Parathyroid adenoma (tissue), 2 donors: ENCODE results near the gene KLF13.

Experiments used
- H2AFZ ChIP-seq: fragments of 300-600 bp; sonication (generic); one replicate; pipeline ENCODE4 v1.7.0; 2017; ENCODE audit warnings: antibody characterized with exemption, mild to moderate bottlenecking
- H3K27ac ChIP-seq: fragments of 300-600 bp; sonication (generic); one replicate; pipeline ENCODE4 v1.7.0; 2017
- H3K27me3 ChIP-seq: fragments of 300-600 bp; sonication (generic); one replicate; pipeline ENCODE4 v1.7.0; 2017; ENCODE audit warnings: low read length; ENCODE audit not compliant: control insufficient read depth, insufficient read depth
- H3K36me3 ChIP-seq: fragments of 300-600 bp; sonication (generic); one replicate; pipeline ENCODE4 v1.7.0; 2017; ENCODE audit warnings: low read length; ENCODE audit not compliant: control insufficient read depth, insufficient read depth
- H3K4me1 ChIP-seq: fragments of 300-600 bp; sonication (generic); one replicate; pipeline ENCODE4 v1.7.0; 2017; ENCODE audit warnings: control low read depth
- H3K4me2 ChIP-seq: fragments of 300-600 bp; sonication (generic); one replicate; pipeline ENCODE4 v1.7.0; 2017; ENCODE audit warnings: low read length
- H3K4me3 ChIP-seq: fragments of 300-600 bp; sonication (generic); one replicate; pipeline ENCODE4 v1.7.0; 2017; ENCODE audit warnings: low read depth, low read length
- H3K79me2 ChIP-seq: fragments of 300-600 bp; sonication (generic); one replicate; pipeline ENCODE4 v1.7.0; 2017; ENCODE audit warnings: control low read depth
- H3K9ac ChIP-seq: fragments of 300-600 bp; sonication (generic); one replicate; pipeline ENCODE4 v1.7.0; 2017; ENCODE audit warnings: mild to moderate bottlenecking
- H3K9me3 ChIP-seq: fragments of 300-600 bp; sonication (generic); one replicate; pipeline ENCODE4 v1.7.0; 2017; ENCODE audit warnings: low read length; ENCODE audit not compliant: control insufficient read depth
- TF ChIP-seq, protein P1 (sequence below): fragments of 300-600 bp; sonication (generic); IDR thresholded peaks from one replicate; pipeline ENCODE4 v1.7.0; 2017; ENCODE audit warnings: antibody characterized with exemption, mild to moderate bottlenecking
- donor health status: primary hyperparathyroidism.

The KLF13 gene

DNA sequence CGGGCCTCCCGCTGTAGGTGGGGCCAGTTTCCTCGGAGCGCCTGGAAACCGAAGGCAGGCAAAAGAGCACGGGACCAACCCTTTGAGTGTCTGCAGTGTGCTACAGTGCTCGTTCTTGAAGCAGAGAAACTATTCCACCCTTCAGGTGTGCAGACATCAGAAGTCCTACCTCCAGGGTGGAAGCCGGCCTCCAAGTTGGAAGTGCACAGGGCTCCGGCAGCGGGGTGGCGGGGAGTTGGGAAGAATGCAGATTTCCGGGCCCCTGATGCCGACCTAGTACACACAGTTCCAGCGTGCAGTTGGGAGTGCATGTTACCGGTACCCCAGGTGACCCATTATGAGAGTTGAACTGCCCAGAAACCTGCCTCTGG is 3.0 kb downstream of the KLF13 start:
- H3K4me3 ChIP-seq = no peak overlapping the region

DNA sequence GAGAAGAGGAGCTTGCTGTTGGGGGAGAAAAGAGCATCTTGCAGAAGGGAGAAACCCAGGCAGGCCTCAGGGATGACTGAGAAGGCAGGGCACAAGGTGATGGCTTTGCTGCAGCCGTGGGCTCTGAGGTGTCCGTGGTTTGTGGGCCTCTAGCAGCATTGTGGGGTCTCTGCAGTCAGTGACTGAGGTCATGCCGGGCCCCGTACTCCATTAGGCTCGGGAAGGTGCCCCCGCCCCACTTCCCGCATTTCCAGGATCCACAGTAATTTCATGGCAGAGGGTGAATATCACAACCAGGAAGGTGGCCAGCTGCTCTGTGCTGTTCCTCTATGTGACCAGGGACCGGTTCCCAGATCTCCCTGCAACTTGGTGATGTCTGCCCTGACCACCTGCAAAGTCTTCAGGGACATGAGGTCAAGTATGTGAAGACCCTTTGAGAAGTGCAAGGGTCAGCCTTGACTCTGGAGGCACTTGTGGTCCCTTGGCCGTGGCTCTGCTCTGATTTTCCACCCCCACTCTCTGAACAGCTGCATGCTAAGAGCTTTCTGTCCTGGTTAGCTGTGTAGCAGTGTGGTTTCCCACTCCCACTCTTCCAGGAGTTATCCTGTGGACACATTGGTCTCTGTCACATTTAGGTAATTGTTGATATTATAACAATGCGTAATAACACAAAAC is 3.6 kb downstream of the KLF13 start:
- Histone ChIP-seq H3K36me3 (no peaks in the 10 kb centered on the region), H3K27me3 (no peaks in the 10 kb centered on the region), H3K4me3 (no peak overlapping the region), H3K27ac (no peak overlapping the region), H3K4me2 (no peak overlapping the region), H3K79me2 (peaks cover 26% of the 10 kb centered on the region), H3K4me1 (peaks cover 22% of the 10 kb centered on the region), H3K9ac (no peak overlapping the region), H2AFZ (no peak overlapping the region), H3K9me3 (no peaks in the 10 kb centered on the region)
- TF ChIP-seq, protein P1, sequence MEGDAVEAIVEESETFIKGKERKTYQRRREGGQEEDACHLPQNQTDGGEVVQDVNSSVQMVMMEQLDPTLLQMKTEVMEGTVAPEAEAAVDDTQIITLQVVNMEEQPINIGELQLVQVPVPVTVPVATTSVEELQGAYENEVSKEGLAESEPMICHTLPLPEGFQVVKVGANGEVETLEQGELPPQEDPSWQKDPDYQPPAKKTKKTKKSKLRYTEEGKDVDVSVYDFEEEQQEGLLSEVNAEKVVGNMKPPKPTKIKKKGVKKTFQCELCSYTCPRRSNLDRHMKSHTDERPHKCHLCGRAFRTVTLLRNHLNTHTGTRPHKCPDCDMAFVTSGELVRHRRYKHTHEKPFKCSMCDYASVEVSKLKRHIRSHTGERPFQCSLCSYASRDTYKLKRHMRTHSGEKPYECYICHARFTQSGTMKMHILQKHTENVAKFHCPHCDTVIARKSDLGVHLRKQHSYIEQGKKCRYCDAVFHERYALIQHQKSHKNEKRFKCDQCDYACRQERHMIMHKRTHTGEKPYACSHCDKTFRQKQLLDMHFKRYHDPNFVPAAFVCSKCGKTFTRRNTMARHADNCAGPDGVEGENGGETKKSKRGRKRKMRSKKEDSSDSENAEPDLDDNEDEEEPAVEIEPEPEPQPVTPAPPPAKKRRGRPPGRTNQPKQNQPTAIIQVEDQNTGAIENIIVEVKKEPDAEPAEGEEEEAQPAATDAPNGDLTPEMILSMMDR = no peak

More for the DNA sequence above, 3.0 kb downstream of the KLF13 start:
- Histone ChIP-seq H3K9me3 (no peaks in the 10 kb centered on the region), H3K79me2 (peaks cover 26% of the 10 kb centered on the region), H3K27ac (peak overlapping the region; percentile 93), H3K4me2 (no peak overlapping the region), H3K36me3 (no peaks in the 10 kb centered on the region), H2AFZ (no peak overlapping the region), H3K4me1 (peaks cover 16% of the 10 kb centered on the region), H3K27me3 (no peaks in the 10 kb centered on the region), H3K9ac (no peak overlapping the region)
- TF ChIP-seq, protein P1 = no peak

DNA sequence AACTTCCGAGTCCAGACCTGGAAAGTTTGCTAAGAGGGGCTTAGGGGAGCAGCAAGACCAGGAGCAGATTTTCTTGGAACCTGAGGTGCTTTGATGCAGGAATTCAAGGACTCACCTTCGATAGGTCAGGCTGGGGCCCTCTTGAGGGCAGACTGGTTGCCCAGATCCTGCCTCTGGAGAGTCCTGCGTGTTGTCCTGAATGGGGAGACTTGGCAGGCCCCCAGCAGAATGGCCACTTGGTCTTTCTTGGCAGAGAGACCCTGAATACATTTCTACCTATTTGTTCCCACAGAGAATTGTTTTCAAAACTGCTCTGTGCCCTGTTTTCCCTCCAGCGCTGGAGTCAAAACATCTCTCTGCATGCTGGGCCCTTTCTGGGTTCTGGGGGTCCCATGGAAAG is 4.2 kb downstream of the KLF13 start:
- H3K9ac ChIP-seq = no peak overlapping the region

DNA sequence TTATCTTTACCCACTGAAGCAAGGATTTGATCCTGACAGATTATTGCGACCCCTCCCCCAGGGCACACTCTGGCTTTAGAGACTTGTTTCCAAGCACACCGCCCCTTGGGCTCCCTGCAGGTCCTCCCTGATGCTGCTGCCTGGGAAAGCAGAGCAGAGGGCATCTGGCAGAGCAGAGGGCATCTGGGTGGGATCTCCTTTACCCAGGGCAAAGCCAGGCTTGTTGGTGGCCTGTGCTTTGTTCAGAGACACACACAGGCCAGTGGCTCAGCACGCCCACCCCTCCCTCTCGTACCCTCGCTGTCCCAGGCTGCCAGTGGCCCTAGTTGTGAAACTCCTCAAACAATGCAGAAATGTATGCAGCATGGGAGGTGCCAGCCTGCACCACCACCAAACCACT is 4.8 kb downstream of the KLF13 start:
- H2AFZ ChIP-seq = no peak overlapping the region
- H3K4me1 ChIP-seq = peaks cover 30% of the 10 kb centered on the region
- no peaks in the 10 kb centered on the region for H3K9me3 ChIP-seq
- no peak overlapping the region for H3K27ac ChIP-seq
- no peak overlapping the region for H3K4me3 ChIP-seq
- peaks cover 26% of the 10 kb centered on the region for H3K79me2 ChIP-seq
- H3K9ac ChIP-seq = no peak overlapping the region
- H3K4me2 ChIP-seq = no peak overlapping the region
- no peaks in the 10 kb centered on the region for H3K36me3 ChIP-seq
- no peaks in the 10 kb centered on the region for H3K27me3 ChIP-seq
- TF ChIP-seq, protein P1 = no peak

More for the DNA sequence above, 4.2 kb downstream of the KLF13 start:
- no peaks in the 10 kb centered on the region for H3K36me3 ChIP-seq
- no peak overlapping the region for H3K4me3 ChIP-seq
- peaks cover 26% of the 10 kb centered on the region for H3K79me2 ChIP-seq
- H3K27me3 ChIP-seq = no peaks in the 10 kb centered on the region
- H3K9me3 ChIP-seq = no peaks in the 10 kb centered on the region
- no peak overlapping the region for H3K27ac ChIP-seq
- H3K4me2 ChIP-seq = no peak overlapping the region
- no peak overlapping the region for H2AFZ ChIP-seq
- TF ChIP-seq, protein P1 = no peak
- H3K4me1 ChIP-seq = peaks cover 24% of the 10 kb centered on the region
